Measurements from ENCODE around the gene PARD3B. TPM values are rescaled to one million over a fixed set of nuclear protein-coding genes. Genes with fewer than 3 reads are reported as not detected.

Gene PARD3B
- total RNA-seq, 1 donor from 2014 or later: 0.66 TPM

GRCh38 chr2:204680576-204680975 is 135.3 kb downstream of the PARD3B start:
- DNase-seq: no peak
- Mint-ChIP-seq H3K27ac (ENCODE audit: unreplicated experiment) (no peak overlapping the region), H3K4me3 (ENCODE audit: unreplicated experiment) (no peak overlapping the region), H3K36me3 (ENCODE audit: unreplicated experiment) (no peaks in the 10 kb centered on the region), H3K27me3 (ENCODE audit: unreplicated experiment) (no peaks in the 10 kb centered on the region), H3K4me1 (ENCODE audit: low read depth, unreplicated experiment) (no peaks in the 10 kb centered on the region), H3K9me3 (ENCODE audit: unreplicated experiment) (no peaks in the 10 kb centered on the region)
- TF ChIP-seq CTCF (IDR thresholded peaks at IDR 0.05; ENCODE audit: partially characterized antibody, unreplicated experiment): no peak

DNA sequence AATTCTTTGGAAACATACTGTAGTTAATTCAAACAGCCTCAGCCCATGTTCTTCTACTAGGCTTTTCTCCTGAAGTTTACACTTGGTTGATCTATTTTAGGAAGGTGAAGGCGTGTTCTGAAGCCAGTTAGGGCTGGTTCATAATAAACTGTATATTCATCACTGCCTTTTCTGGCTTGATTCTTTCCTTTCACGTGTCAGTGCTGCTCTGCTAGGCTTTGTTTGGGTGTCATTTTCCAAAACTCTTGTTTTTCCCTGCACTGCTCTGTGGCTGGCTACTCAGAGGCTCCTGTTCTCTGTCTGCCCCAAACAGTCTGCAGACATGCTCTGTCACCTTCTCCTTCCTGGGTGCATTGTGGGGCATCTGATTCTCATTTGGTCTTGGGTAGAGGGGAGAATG is 136.1 kb downstream of the PARD3B start:
- DNase-seq: no peak
- Mint-ChIP-seq H3K4me3 (ENCODE audit: unreplicated experiment) (no peak overlapping the region), H3K4me1 (ENCODE audit: low read depth, unreplicated experiment) (no peaks in the 10 kb centered on the region), H3K27me3 (ENCODE audit: unreplicated experiment) (no peaks in the 10 kb centered on the region), H3K27ac (ENCODE audit: unreplicated experiment) (no peak overlapping the region), H3K9me3 (ENCODE audit: unreplicated experiment) (no peaks in the 10 kb centered on the region), H3K36me3 (ENCODE audit: unreplicated experiment) (no peaks in the 10 kb centered on the region)
- TF ChIP-seq CTCF (IDR thresholded peaks at IDR 0.05; ENCODE audit: partially characterized antibody, unreplicated experiment): no peak

DNA sequence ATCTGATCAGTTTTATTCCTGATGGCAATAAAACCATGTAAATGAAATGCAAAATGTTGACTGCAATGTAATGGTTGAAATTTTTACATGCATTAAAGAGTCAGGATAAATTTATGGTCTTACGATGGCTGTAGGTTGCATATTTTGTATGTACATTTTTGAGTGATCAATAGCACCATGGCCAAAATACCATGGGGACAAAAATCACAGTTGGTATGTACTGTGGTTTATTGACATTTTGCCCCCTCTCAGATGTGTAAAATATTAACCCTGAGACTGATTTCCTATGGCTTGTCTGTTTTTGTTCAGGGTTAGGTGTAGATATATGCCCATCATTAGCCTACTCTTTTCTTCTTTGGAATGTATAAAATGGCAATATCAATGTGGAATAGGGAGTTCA is 138.1 kb downstream of the PARD3B start:
- H3K9me3 Mint-ChIP-seq (ENCODE audit: unreplicated experiment): no peaks in the 10 kb centered on the region
- H3K27me3 Mint-ChIP-seq (ENCODE audit: unreplicated experiment): no peaks in the 10 kb centered on the region
- no peaks in the 10 kb centered on the region for H3K36me3 Mint-ChIP-seq (ENCODE audit: unreplicated experiment)

DNA sequence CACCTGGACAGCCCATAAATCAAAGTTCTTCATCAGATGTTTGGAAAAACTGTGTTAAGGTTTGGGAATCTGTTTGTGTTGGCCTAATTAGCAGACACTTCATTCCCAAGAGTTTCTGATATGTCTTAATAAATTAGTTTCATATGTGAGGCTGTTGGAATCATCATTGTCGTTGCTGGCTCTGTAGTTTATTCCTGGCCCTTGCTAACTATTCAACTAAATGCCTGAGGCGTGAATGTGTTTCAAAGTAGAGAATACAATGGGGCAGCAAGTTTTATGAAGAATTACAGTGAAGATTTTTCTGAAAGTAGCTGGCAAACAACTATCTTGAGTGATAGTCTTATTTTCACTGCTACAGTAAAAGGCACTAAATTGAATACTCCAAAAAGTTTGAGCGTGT is 141.1 kb downstream of the PARD3B start:
- no peak for DNase-seq
- no peak for TF ChIP-seq CTCF (IDR thresholded peaks at IDR 0.05; ENCODE audit: partially characterized antibody, unreplicated experiment)
- Mint-ChIP-seq H3K27me3 (ENCODE audit: unreplicated experiment) (no peaks in the 10 kb centered on the region), H3K27ac (ENCODE audit: unreplicated experiment) (no peak overlapping the region), H3K4me3 (ENCODE audit: unreplicated experiment) (no peak overlapping the region), H3K9me3 (ENCODE audit: unreplicated experiment) (no peaks in the 10 kb centered on the region), H3K36me3 (ENCODE audit: unreplicated experiment) (no peaks in the 10 kb centered on the region), H3K4me1 (ENCODE audit: low read depth, unreplicated experiment) (no peaks in the 10 kb centered on the region)

More for the DNA sequence above, 138.1 kb downstream of the PARD3B start:
- no peak for DNase-seq
- TF ChIP-seq CTCF (IDR thresholded peaks at IDR 0.05; ENCODE audit: partially characterized antibody, unreplicated experiment): no peak
- Mint-ChIP-seq H3K4me1 (ENCODE audit: low read depth, unreplicated experiment) (no peaks in the 10 kb centered on the region), H3K27ac (ENCODE audit: unreplicated experiment) (no peak overlapping the region), H3K4me3 (ENCODE audit: unreplicated experiment) (no peak overlapping the region)

- TF ChIP-seq CTCF (IDR thresholded peaks at IDR 0.05; ENCODE audit: partially characterized antibody, unreplicated experiment): no peak
- Mint-ChIP-seq H3K27me3 (ENCODE audit: unreplicated experiment) (no peaks in the 10 kb centered on the region), H3K4me3 (ENCODE audit: unreplicated experiment) (no peak overlapping the region), H3K36me3 (ENCODE audit: unreplicated experiment) (no peaks in the 10 kb centered on the region), H3K4me1 (ENCODE audit: low read depth, unreplicated experiment) (no peaks in the 10 kb centered on the region), H3K9me3 (ENCODE audit: unreplicated experiment) (no peaks in the 10 kb centered on the region), H3K27ac (ENCODE audit: unreplicated experiment) (no peak overlapping the region)
- no peak for DNase-seq
Observed at GRCh38 chr2:204687776-204688175, 142.5 kb downstream of the PARD3B start.
